Measurements from ENCODE around the gene PLEKHG4B.

DNA sequence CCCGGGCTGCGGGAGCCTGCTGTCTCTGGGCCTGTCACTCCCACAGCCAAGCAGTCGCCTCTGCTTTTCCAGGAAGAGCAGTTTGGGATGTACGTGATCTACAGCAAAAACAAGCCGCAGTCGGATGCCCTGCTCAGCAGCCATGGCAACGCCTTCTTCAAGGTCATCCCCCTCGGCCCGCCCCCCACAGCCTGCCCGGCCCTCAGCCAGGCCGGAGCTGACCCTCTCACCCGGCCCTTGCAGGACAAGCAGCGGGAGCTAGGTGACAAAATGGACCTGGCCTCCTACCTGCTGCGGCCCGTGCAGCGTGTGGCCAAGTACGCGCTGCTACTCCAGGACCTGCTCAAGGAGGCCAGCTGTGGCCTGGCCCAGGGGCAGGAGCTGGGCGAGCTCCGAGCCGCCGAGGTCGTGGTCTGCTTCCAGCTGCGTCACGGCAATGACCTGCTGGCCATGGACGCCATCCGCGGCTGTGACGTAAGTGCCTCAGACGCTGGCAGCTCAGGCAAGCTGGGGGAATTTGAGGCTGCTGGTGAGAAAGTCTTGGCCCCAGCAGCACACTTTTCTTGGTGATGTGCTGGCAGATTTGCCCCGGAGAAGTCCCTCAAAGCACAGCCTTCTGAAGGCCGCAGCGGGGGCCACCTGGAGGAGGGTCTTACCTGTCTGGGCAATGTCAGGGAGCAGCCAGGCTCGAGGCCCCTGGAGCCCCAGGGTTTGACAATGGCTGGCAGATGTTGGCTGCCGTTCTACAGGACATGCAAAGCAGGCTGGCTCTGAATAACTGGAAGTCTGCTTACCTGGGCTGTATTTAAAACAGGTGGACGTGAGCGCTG lies 79.2 kb downstream of the PLEKHG4B start:
- TF ChIP-seq, protein P1, sequence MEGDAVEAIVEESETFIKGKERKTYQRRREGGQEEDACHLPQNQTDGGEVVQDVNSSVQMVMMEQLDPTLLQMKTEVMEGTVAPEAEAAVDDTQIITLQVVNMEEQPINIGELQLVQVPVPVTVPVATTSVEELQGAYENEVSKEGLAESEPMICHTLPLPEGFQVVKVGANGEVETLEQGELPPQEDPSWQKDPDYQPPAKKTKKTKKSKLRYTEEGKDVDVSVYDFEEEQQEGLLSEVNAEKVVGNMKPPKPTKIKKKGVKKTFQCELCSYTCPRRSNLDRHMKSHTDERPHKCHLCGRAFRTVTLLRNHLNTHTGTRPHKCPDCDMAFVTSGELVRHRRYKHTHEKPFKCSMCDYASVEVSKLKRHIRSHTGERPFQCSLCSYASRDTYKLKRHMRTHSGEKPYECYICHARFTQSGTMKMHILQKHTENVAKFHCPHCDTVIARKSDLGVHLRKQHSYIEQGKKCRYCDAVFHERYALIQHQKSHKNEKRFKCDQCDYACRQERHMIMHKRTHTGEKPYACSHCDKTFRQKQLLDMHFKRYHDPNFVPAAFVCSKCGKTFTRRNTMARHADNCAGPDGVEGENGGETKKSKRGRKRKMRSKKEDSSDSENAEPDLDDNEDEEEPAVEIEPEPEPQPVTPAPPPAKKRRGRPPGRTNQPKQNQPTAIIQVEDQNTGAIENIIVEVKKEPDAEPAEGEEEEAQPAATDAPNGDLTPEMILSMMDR (conservative IDR thresholded peaks at IDR 0.05; ENCODE audit: low read depth, low read length): no peak
- no peak for TF ChIP-seq EZH2 (IDR thresholded peaks at IDR 0.05; ENCODE audit: low read length, unreplicated experiment)
- no peak for TF ChIP-seq EZH2phosphoT487 (IDR thresholded peaks at IDR 0.05; ENCODE audit: borderline replicate concordance, low read length)
